Measurements from ENCODE around the gene DAPK1.

DAPK1 gene

DNA sequence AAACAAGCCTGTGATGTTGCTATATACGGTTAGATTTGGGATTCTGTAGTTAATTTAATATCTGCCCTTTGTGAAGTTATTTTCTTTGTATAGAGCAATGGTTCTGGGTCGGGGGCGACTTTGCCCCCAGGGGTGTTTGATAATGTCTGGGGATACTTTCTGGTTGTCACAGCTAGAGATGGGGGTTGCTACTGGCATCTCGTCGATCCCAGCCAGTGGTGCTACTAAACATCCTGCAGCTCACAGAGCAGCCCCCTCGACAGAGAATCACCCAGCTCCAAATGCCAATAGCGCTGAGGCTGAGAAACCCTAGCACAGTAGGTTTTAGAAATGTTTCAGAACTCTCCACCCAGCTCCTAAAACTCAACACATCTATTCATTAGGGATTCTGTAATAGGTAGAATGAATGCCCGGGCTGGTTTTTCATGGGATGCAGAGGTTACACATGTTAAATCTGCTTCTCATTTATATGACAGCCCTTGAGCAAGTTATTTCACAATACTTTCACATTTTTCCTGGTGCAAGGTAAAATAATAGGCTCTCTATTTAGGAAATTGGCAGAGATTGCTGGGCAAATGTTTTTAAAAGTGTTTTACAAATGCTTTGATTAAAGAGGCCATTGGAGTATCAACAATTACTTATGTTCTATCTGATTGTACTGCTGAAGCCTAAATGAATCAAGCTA, 153.1 kb downstream of the DAPK1 start:
- Histone ChIP-seq H2BK120ac (ENCODE audit: insufficient read depth, low read length, poor library complexity) (no peak overlapping the region), H3K4ac (ENCODE audit: low read depth, low read length) (no peak overlapping the region), H3K4me3 (ENCODE audit: low read depth, low read length) (no peak overlapping the region), H2BK12ac (ENCODE audit: low read length) (no peak overlapping the region), H2AFZ (ENCODE audit: insufficient read depth, low read length, poor library complexity) (no peak overlapping the region), H3K23ac (ENCODE audit: low read length) (no peak overlapping the region), H3K79me2 (ENCODE audit: control insufficient read depth, insufficient read depth, low read length, poor library complexity) (no peaks in the 10 kb centered on the region), H3K79me1 (ENCODE audit: low read length) (no peaks in the 10 kb centered on the region), H3K27ac (ENCODE audit: low read depth, low read length) (no peak overlapping the region), H4K12ac (ENCODE audit: low read depth, low read length) (no peak overlapping the region), H4K8ac (ENCODE audit: low read depth, low read length) (no peak overlapping the region), H4K91ac (ENCODE audit: low read depth, low read length) (no peak overlapping the region), H2BK5ac (ENCODE audit: low read depth, low read length, poor library complexity) (no peak overlapping the region), H3K27me3 (ENCODE audit: insufficient read depth, low read length) (no peaks in the 10 kb centered on the region), H3K9ac (ENCODE audit: low read length) (no peak overlapping the region), H3K4me1 (ENCODE audit: control insufficient read depth in 1 of 2, insufficient read depth in 2 of 2, low read length in 2 of 2) (peaks cover 0 to 2% of the 10 kb centered on the region in 2 experiments), H3K18ac (ENCODE audit: low read length) (no peak overlapping the region), H2AK5ac (ENCODE audit: low read length) (no peak overlapping the region), H3K9me3 (ENCODE audit: insufficient read depth, low read depth, low read length) (peaks cover 2% of the 10 kb centered on the region), H3K36me3 (ENCODE audit: control insufficient read depth in 1 of 2, insufficient read depth in 2 of 2, low read length in 2 of 2) (peaks cover 18 to 26% of the 10 kb centered on the region in 2 experiments), H3K4me2 (ENCODE audit: low read length) (no peak overlapping the region), H3K14ac (ENCODE audit: low read length) (no peak overlapping the region)
- no peak for DNase-seq
- no CpG with 5 or more reads among the region's 8 CpGs for WGBS (ENCODE audit: extremely low coverage, insufficient coverage, insufficient read length)

DNA sequence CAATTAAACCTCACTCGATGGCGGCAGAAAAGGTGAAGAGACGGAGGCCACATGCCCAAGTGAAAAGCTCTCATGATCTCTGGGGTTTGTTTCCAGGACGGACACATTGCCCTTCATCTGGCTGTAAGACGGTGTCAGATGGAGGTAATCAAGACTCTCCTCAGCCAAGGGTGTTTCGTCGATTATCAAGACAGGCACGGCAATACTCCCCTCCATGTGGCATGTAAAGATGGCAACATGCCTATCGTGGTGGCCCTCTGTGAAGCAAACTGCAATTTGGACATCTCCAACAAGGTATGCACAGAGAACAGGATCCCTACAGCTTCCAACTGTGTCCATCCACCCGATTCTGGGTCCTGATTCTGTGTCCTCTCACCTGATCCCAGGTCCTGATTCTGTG, 153.8 kb downstream of the DAPK1 start:
- Histone ChIP-seq H3K18ac (ENCODE audit: low read length) (no peak overlapping the region), H3K27me3 (ENCODE audit: insufficient read depth, low read length) (no peaks in the 10 kb centered on the region), H3K36me3 (ENCODE audit: control insufficient read depth in 1 of 2, insufficient read depth in 2 of 2, low read length in 2 of 2) (peaks cover 19 to 23% of the 10 kb centered on the region in 2 experiments), H2BK12ac (ENCODE audit: low read length) (no peak overlapping the region), H4K91ac (ENCODE audit: low read depth, low read length) (no peak overlapping the region), H3K79me1 (ENCODE audit: low read length) (no peaks in the 10 kb centered on the region), H3K4me3 (ENCODE audit: low read depth, low read length) (no peak overlapping the region), H3K9me3 (ENCODE audit: insufficient read depth, low read depth, low read length) (peaks cover 2% of the 10 kb centered on the region), H2BK5ac (ENCODE audit: low read depth, low read length, poor library complexity) (no peak overlapping the region), H3K9ac (ENCODE audit: low read length) (no peak overlapping the region), H3K4me2 (ENCODE audit: low read length) (no peak overlapping the region), H3K23ac (ENCODE audit: low read length) (no peak overlapping the region), H3K4ac (ENCODE audit: low read depth, low read length) (no peak overlapping the region), H2AK5ac (ENCODE audit: low read length) (no peak overlapping the region), H3K79me2 (ENCODE audit: control insufficient read depth, insufficient read depth, low read length, poor library complexity) (no peaks in the 10 kb centered on the region), H3K14ac (ENCODE audit: low read length) (no peak overlapping the region), H4K8ac (ENCODE audit: low read depth, low read length) (no peak overlapping the region), H4K12ac (ENCODE audit: low read depth, low read length) (no peak overlapping the region), H2AFZ (ENCODE audit: insufficient read depth, low read length, poor library complexity) (no peak overlapping the region), H3K4me1 (ENCODE audit: control insufficient read depth in 1 of 2, insufficient read depth in 2 of 2, low read length in 2 of 2) (peaks cover 0 to 2% of the 10 kb centered on the region in 2 experiments), H3K27ac (ENCODE audit: low read depth, low read length) (no peak overlapping the region), H2BK120ac (ENCODE audit: insufficient read depth, low read length, poor library complexity) (no peak overlapping the region)
- DNase-seq = no peak
- WGBS (ENCODE audit: extremely low coverage, insufficient coverage, insufficient read length) = no CpG with 5 or more reads among the region's 10 CpGs

- no peak for DNase-seq
- Histone ChIP-seq H3K27ac (ENCODE audit: low read depth, low read length) (no peak overlapping the region), H4K8ac (ENCODE audit: low read depth, low read length) (no peak overlapping the region), H2AFZ (ENCODE audit: insufficient read depth, low read length, poor library complexity) (no peak overlapping the region), H2AK5ac (ENCODE audit: low read length) (no peak overlapping the region), H4K12ac (ENCODE audit: low read depth, low read length) (no peak overlapping the region), H3K79me2 (ENCODE audit: control insufficient read depth, insufficient read depth, low read length, poor library complexity) (no peaks in the 10 kb centered on the region), H2BK12ac (ENCODE audit: low read length) (no peak overlapping the region), H3K9ac (ENCODE audit: low read length) (no peak overlapping the region), H3K18ac (ENCODE audit: low read length) (no peak overlapping the region), H3K79me1 (ENCODE audit: low read length) (no peaks in the 10 kb centered on the region), H3K4me1 (ENCODE audit: control insufficient read depth in 1 of 2, insufficient read depth in 2 of 2, low read length in 2 of 2) (peaks cover 5 to 9% of the 10 kb centered on the region in 2 experiments), H4K91ac (ENCODE audit: low read depth, low read length) (no peak overlapping the region), H3K9me3 (ENCODE audit: insufficient read depth, low read depth, low read length) (peaks cover 2% of the 10 kb centered on the region), H3K4me2 (ENCODE audit: low read length) (no peak overlapping the region), H3K27me3 (ENCODE audit: insufficient read depth, low read length) (no peaks in the 10 kb centered on the region), H3K14ac (ENCODE audit: low read length) (no peak overlapping the region), H2BK5ac (ENCODE audit: low read depth, low read length, poor library complexity) (no peak overlapping the region), H3K23ac (ENCODE audit: low read length) (no peak overlapping the region), H3K4me3 (ENCODE audit: low read depth, low read length) (no peak overlapping the region), H2BK120ac (ENCODE audit: insufficient read depth, low read length, poor library complexity) (no peak overlapping the region), H3K36me3 (ENCODE audit: control insufficient read depth in 1 of 2, insufficient read depth in 2 of 2, low read length in 2 of 2) (peaks cover 24 to 26% of the 10 kb centered on the region in 2 experiments), H3K4ac (ENCODE audit: low read depth, low read length) (no peak overlapping the region)
- WGBS (ENCODE audit: extremely low coverage, insufficient coverage, insufficient read length) = no CpG with 5 or more reads among the region's 3 CpGs
These were observed 156.3 kb downstream of the DAPK1 start for GRCh38 chr9:87653941-87654340.

DNA sequence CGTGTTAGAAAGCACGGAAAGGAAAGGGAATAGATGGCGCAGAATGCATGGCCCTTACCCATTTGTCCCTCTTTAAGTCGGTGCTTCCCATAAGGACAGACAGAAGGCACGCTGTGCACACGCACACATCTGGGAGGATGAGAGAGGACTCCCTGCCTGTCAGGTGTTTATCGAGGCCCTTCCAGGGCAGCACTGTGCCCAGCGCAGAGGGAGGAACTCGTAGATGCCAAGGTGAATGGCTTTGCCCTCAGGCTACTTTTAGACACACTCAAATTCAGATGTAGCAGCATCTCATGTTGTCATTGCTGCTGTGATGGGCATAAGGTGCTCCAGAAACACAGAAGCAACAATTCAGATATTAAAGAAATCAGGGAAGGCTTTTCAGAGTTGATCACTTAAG, 158.1 kb downstream of the DAPK1 start:
- H3K4me1 ChIP-seq (ENCODE audit: control insufficient read depth in 1 of 2, insufficient read depth in 2 of 2, low read length in 2 of 2) = peaks cover 5 to 9% of the 10 kb centered on the region in 2 experiments
- no peaks in the 10 kb centered on the region for H3K79me2 ChIP-seq (ENCODE audit: control insufficient read depth, insufficient read depth, low read length, poor library complexity)
- no peak overlapping the region for H4K91ac ChIP-seq (ENCODE audit: low read depth, low read length)
- H3K4me2 ChIP-seq (ENCODE audit: low read length) = no peak overlapping the region
- H2AFZ ChIP-seq (ENCODE audit: insufficient read depth, low read length, poor library complexity) = no peak overlapping the region
- peaks cover 2% of the 10 kb centered on the region for H3K9me3 ChIP-seq (ENCODE audit: insufficient read depth, low read depth, low read length)
- H3K79me1 ChIP-seq (ENCODE audit: low read length) = no peaks in the 10 kb centered on the region
- DNase-seq = no peak
- H2BK120ac ChIP-seq (ENCODE audit: insufficient read depth, low read length, poor library complexity) = no peak overlapping the region
- no peak overlapping the region for H3K4ac ChIP-seq (ENCODE audit: low read depth, low read length)
- no peak overlapping the region for H3K4me3 ChIP-seq (ENCODE audit: low read depth, low read length)
- peaks cover 25 to 30% of the 10 kb centered on the region in 2 experiments for H3K36me3 ChIP-seq (ENCODE audit: control insufficient read depth in 1 of 2, insufficient read depth in 2 of 2, low read length in 2 of 2)
- no peak overlapping the region for H4K12ac ChIP-seq (ENCODE audit: low read depth, low read length)
- H4K8ac ChIP-seq (ENCODE audit: low read depth, low read length) = no peak overlapping the region
- no peaks in the 10 kb centered on the region for H3K27me3 ChIP-seq (ENCODE audit: insufficient read depth, low read length)
- no CpG with 5 or more reads among the region's 9 CpGs for WGBS (ENCODE audit: extremely low coverage, insufficient coverage, insufficient read length)
- no peak overlapping the region for H2AK5ac ChIP-seq (ENCODE audit: low read length)
- H3K23ac ChIP-seq (ENCODE audit: low read length) = no peak overlapping the region
- no peak overlapping the region for H3K18ac ChIP-seq (ENCODE audit: low read length)
- no peak overlapping the region for H3K27ac ChIP-seq (ENCODE audit: low read depth, low read length)
- no peak overlapping the region for H3K14ac ChIP-seq (ENCODE audit: low read length)
- no peak overlapping the region for H3K9ac ChIP-seq (ENCODE audit: low read length)
- no peak overlapping the region for H2BK5ac ChIP-seq (ENCODE audit: low read depth, low read length, poor library complexity)
- no peak overlapping the region for H2BK12ac ChIP-seq (ENCODE audit: low read length)

Measured in trophoblast cell (in vitro differentiated cells and primary cell).